Endothelial cell of umbilical vein (primary cell): Measurements from ENCODE around the gene C1orf159. TPM values are rescaled to one million over a fixed set of nuclear protein-coding genes. Genes with fewer than 3 reads are reported as not detected.

ENCODE experiments used
- BruUV-seq: library from RNA; stranded (reverse); fragments of 400-500 nt; replicated peaks from 2 replicates; lab custom pipeline; 2021; lab: Mats Ljungman, UMichigan
- CTCF ChIA-PET: fragments of 300-600, 350-600 bp; sonication (Branson Sonifier 250); formaldehyde crosslinking; loops from one replicate; lab custom pipeline; 2021; ENCODE audit warnings: antibody characterized with exemption, inconsistent platforms; lab: Charles Lee
- POLR2A ChIA-PET: fragments of 300-600, 350-600 bp; sonication (Branson Sonifier 250); formaldehyde crosslinking; loops from one replicate; lab custom pipeline; 2021; ENCODE audit warnings: antibody characterized with exemption, inconsistent platforms; lab: Charles Lee
- DNase-seq: peaks from one replicate; pipeline ENCODE4 v3.0.0-alpha.2; 2011; ENCODE audit warnings: low read depth, low spot score
- FAIRE-seq: peaks from 2 replicates; lab custom pipeline; 2011; peaks lifted over from hg19 to GRCh38; lab: Jason Lieb, UNC
- H2AFZ ChIP-seq: 2 replicates; pipeline ENCODE4 v1.6.0; 2012; ENCODE audit warnings: low read depth, low read length, control low read depth, inconsistent platforms
- H3K27ac ChIP-seq: 2 replicates; pipeline ENCODE4 v1.5.1; 2011; ENCODE audit warnings: low read depth, mild to moderate bottlenecking, control low read depth, low read length, moderate library complexity; ENCODE audit not compliant: insufficient read depth
- H3K27me3 ChIP-seq, 2 experiments: 2 replicates each; pipeline versions ENCODE4 v1.6.0 to v1.6.1; 2011; ENCODE audit warnings: low read length in 2 of 2, mixed read lengths in 1 of 2; ENCODE audit not compliant: control insufficient read depth in 2 of 2, insufficient read depth in 2 of 2
- H3K36me3 ChIP-seq, 2 experiments: 2 replicates in 1 of 2; 3 replicates in 1 of 2; pipeline ENCODE4 v1.5.1; 2011; ENCODE audit warnings: low read length in 2 of 2, mild to moderate bottlenecking in 1 of 2, moderate library complexity in 1 of 2; ENCODE audit not compliant: control insufficient read depth in 2 of 2, insufficient read depth in 2 of 2; ENCODE audit errors: extremely low read depth in 1 of 2
- H3K4me1 ChIP-seq: 3 replicates; pipeline ENCODE4 v1.5.1; 2011; ENCODE audit warnings: mild to moderate bottlenecking, low read length; ENCODE audit not compliant: control insufficient read depth, insufficient read depth; ENCODE audit errors: extremely low read depth
- H3K4me2 ChIP-seq: 2 replicates; pipeline ENCODE4 v1.6.1; 2011; ENCODE audit warnings: low read length, control low read depth, mixed read lengths; ENCODE audit not compliant: insufficient read depth
- H3K4me3 ChIP-seq, 3 experiments: fragments of 200-600 bp in 1 of 3; sonication (generic), shearing (Covaris generic) in 1 of 3; replicated peaks in 1 of 3; 2 replicates each; pipeline ENCODE4 v1.5.1; 2011 to 2016; ENCODE audit warnings: control low read depth in 3 of 3, low read length in 3 of 3, mild to moderate bottlenecking in 2 of 3, inconsistent platforms in 1 of 3, low read depth in 1 of 3, moderate library complexity in 1 of 3; ENCODE audit not compliant: insufficient read depth in 1 of 3
- H3K79me2 ChIP-seq: 2 replicates; pipeline ENCODE4 v1.6.0; 2012; ENCODE audit warnings: low read length, inconsistent platforms; ENCODE audit not compliant: control insufficient read depth, insufficient read depth
- H3K9ac ChIP-seq: replicated peaks from 2 replicates; pipeline ENCODE3; 2011; ENCODE audit warnings: low read length, control low read depth; ENCODE audit not compliant: insufficient read depth; ENCODE audit errors: extremely low read depth
- H3K9me1 ChIP-seq: replicated peaks from 3 replicates; pipeline ENCODE4 v1.6.0; 2011; ENCODE audit warnings: mild to moderate bottlenecking, low read length; ENCODE audit not compliant: control insufficient read depth, insufficient read depth; ENCODE audit errors: extremely low read depth
- H3K9me3 ChIP-seq: replicated peaks from 2 replicates; pipeline ENCODE4 v1.5.1; 2012; ENCODE audit warnings: low read length, inconsistent platforms; ENCODE audit not compliant: control insufficient read depth, insufficient read depth
- H4K20me1 ChIP-seq: replicated peaks from 2 replicates; pipeline ENCODE3; 2011; ENCODE audit warnings: mild to moderate bottlenecking, low read length; ENCODE audit not compliant: control insufficient read depth, insufficient read depth; ENCODE audit errors: extremely low read depth
- CTCF ChIP-seq, 2 donors: IDR thresholded peaks; 1 replicate in 1 of 2; 2 replicates in 1 of 2; pipeline ENCODE4 v1.5.1; 2011; ENCODE audit warnings: low read length in 2 of 2, mild to moderate bottlenecking in 2 of 2, moderate library complexity in 2 of 2, control low read depth in 1 of 2, inconsistent platforms in 1 of 2, low read depth in 1 of 2; ENCODE audit not compliant: insufficient read depth in 1 of 2; ENCODE audit errors: extremely low read depth in 1 of 2
- EZH2 ChIP-seq: IDR thresholded peaks from 2 replicates; pipeline ENCODE4 v1.6.1; 2012; ENCODE audit warnings: borderline replicate concordance, low read depth, mild to moderate bottlenecking, moderate library complexity, low read length, inconsistent platforms; ENCODE audit not compliant: severe bottlenecking
- FOS ChIP-seq: IDR thresholded peaks from 2 replicates; pipeline ENCODE4 v1.6.1; 2011; ENCODE audit warnings: mild to moderate bottlenecking, low read length, moderate library complexity, borderline replicate concordance; ENCODE audit not compliant: insufficient read depth
- GATA2 ChIP-seq: IDR thresholded peaks from 2 replicates; pipeline ENCODE4 v1.7.0; 2011; ENCODE audit warnings: low read depth, mild to moderate bottlenecking, moderate library complexity, mixed read lengths, low read length; ENCODE audit not compliant: insufficient read length, insufficient read depth
- JUN ChIP-seq: IDR thresholded peaks from 2 replicates; pipeline ENCODE4 v1.6.1; 2011; ENCODE audit warnings: borderline replicate concordance, low read depth; ENCODE audit not compliant: insufficient read length, insufficient read depth
- MYC ChIP-seq: IDR thresholded peaks from one replicate; pipeline ENCODE4 v1.6.1; 2011; ENCODE audit warnings: mild to moderate bottlenecking, low read depth, low read length
- POLR2A ChIP-seq: IDR thresholded peaks from 2 replicates; pipeline ENCODE4 v1.6.1; 2012; ENCODE audit warnings: low read depth, mild to moderate bottlenecking, control low read depth, low read length
- POLR2AphosphoS5 ChIP-seq: IDR thresholded peaks from 2 replicates; pipeline ENCODE4 v1.6.1; 2012; ENCODE audit warnings: low read depth, mild to moderate bottlenecking, control low read depth, low read length, moderate library complexity; ENCODE audit not compliant: insufficient read depth
- dilution Hi-C: fragments of 300-500 bp; cut with MboI; formaldehyde crosslinking; loops from one replicate; pipeline ENCODE4 v1.15.0; 2019; ENCODE audit warnings: low sequenced_read_pairs; ENCODE audit not compliant: extremely low pct_ligation_motif_present
- intact Hi-C: fragments of 100-400 bp; cut with micrococcal nuclease; formaldehyde crosslinking; loops from one replicate; pipeline ENCODE4 v1.10.0; 2022
- polyA plus RNA-seq, 4 experiments: library from polyadenylated mRNA; depleted of rRNA in 3 of 4; stranded (reverse) in 3 of 4; unstranded in 1 of 4; fragments of >200 nt; gene quantifications; 2 replicates each; pipeline versions ENCODE4 v1.2.1 to v1.2.3, GENCODE V29; 2011 to 2012; ENCODE audit warnings: missing spikeins in 1 of 4
- total RNA-seq: library from RNA; stranded (reverse); gene quantifications from 2 replicates; pipeline ENCODE4 v1.2.3, GENCODE V29; 2021
- TF ChIP-seq, protein P1 (sequence below): IDR thresholded peaks from 2 replicates; pipeline ENCODE4 v1.6.1; 2011; ENCODE audit not compliant: insufficient read depth, insufficient read length

The C1orf159 gene
- total and polyA plus RNA-seq, 2 donors (not counting 3 experiments of a cell fraction or from before 2014, with no cell fraction given): 16.1 to 20.1 TPM

DNA sequence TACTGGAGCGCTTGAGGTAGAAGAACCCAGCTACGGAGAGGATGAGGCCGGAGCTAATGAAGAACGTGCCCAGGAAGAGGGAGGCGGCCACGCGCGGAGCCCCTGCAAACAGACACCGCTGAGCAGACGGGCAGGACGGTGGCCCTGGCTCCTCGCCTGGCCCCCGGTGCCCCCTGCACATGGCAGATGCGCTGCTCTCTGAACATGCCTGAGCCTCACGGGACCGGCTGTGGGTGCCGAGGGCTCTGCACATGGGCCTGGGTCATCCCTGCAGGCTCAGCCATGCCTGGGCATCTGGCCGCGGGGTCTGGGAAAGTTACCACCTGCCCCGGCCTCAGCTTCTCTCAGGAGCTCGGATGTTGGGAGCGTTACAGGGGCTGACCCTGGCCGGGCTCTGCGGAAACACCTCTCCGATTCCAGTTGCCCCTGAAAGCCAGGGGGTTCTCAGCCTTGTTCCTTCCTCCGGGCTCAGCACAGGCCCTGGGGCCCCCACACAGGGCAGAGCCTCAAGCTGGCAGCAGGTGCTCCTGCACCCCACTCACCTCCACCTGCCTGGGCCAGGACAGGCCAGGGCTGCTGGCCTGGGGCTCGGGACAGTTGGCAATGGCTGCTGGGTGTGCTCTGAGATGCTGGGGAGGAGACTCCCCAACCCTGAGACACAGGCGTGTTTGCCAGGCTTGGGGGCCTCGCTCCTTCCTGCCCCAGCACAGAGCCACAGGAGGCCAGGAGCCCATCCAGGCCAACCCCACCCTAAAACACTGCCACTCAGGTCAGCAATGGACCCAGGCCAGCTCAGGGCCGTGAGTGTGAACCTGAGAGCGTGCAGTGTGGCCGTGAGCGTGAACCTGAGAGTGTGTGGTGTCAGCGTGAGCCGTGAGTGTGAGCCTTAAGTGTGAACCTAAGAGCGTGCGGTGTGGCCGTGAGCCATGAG is 29.7 kb downstream of the C1orf159 start:
- Histone ChIP-seq H3K27me3 (no peaks in the 10 kb centered on the region), H3K36me3 (no peaks in the 10 kb centered on the region), H2AFZ (no peak overlapping the region), H3K4me1 (no peaks in the 10 kb centered on the region), H3K4me3 (no peak overlapping the region), H3K4me2 (no peak overlapping the region), H3K27ac (no peak overlapping the region), H3K9ac (no peak overlapping the region), H3K9me3 (no peaks in the 10 kb centered on the region), H3K9me1 (no peaks in the 10 kb centered on the region), H3K79me2 (no peaks in the 10 kb centered on the region), H4K20me1 (no peaks in the 10 kb centered on the region)
- dilution Hi-C loops (no loop called here), intact Hi-C loops (no loop called here)
- POLR2A ChIA-PET: no interaction called here
- DNase-seq (no peak), FAIRE-seq (no peak)
- TF ChIP-seq FOS: no peak
- no peak for TF ChIP-seq GATA2
- no peak for TF ChIP-seq MYC
- TF ChIP-seq POLR2AphosphoS5: no peak
- no peak for TF ChIP-seq CTCF (IDR thresholded peaks at IDR 0.05; ENCODE audit: extremely low read depth in 1 of 2, insufficient read depth in 1 of 2, low read depth in 1 of 2, low read length in 2 of 2)
- TF ChIP-seq, protein P1, sequence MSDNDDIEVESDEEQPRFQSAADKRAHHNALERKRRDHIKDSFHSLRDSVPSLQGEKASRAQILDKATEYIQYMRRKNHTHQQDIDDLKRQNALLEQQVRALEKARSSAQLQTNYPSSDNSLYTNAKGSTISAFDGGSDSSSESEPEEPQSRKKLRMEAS: no peak
- no peak for TF ChIP-seq JUN
- no peak for TF ChIP-seq EZH2
- TF ChIP-seq POLR2A: no peak
- CTCF ChIA-PET: no interaction called here
- no TSS peak for BruUV-seq
